CD4-positive, alpha-beta T cell treated with Interleukin-21 for 1 hour (primary cell): ENCODE data around the gene FKBP6.
"Not testable (repeated sequence)": the region's sequence is repeated elsewhere in the genome, so short reads cannot be mapped to it uniquely, and the experiment has no call there.

Experiments used
- DNase-seq: peaks from one replicate; pipeline ENCODE4 v3.0.0-alpha.2; 2020

Gene FKBP6

GRCh38 chr7:73325424-73325823 lies 2.5 kb upstream of the FKBP6 start:
- DNase-seq: not testable (repeated sequence)

- DNase-seq: not testable (repeated sequence)
Observed at GRCh38 chr7:73327449-73327848, 512 bp upstream of the FKBP6 start.

- no peak for DNase-seq
Observed at GRCh38 chr7:73328696-73329095, 735 bp downstream of the FKBP6 start.

- DNase-seq: no peak
Observed at GRCh38 chr7:73329861-73330581, 2.1 kb downstream of the FKBP6 start.

GRCh38 chr7:73330772-73331171 lies 2.8 kb downstream of the FKBP6 start:
- no peak for DNase-seq

GRCh38 chr7:73332447-73332846 lies 4.5 kb downstream of the FKBP6 start:
- no peak for DNase-seq

GRCh38 chr7:73338321-73338720 lies 10.4 kb downstream of the FKBP6 start:
- DNase-seq: no peak

GRCh38 chr7:73340514-73340913 lies 12.6 kb downstream of the FKBP6 start:
- DNase-seq: no peak

GRCh38 chr7:73341877-73342276 lies 13.9 kb downstream of the FKBP6 start:
- DNase-seq: no peak

GRCh38 chr7:73342645-73343044 lies 14.7 kb downstream of the FKBP6 start:
- DNase-seq: no peak

GRCh38 chr7:73343671-73344380 lies 15.9 kb downstream of the FKBP6 start:
- DNase-seq: no peak

GRCh38 chr7:73345538-73345937 lies 17.6 kb downstream of the FKBP6 start:
- no peak for DNase-seq

GRCh38 chr7:73345951-73346350 lies 18.0 kb downstream of the FKBP6 start:
- no peak for DNase-seq

GRCh38 chr7:73349763-73350162 lies 21.8 kb downstream of the FKBP6 start:
- DNase-seq: no peak

GRCh38 chr7:73350306-73351068 lies 22.5 kb downstream of the FKBP6 start:
- DNase-seq: no peak

- DNase-seq: no peak
Observed at GRCh38 chr7:73351447-73352167, 23.6 kb downstream of the FKBP6 start.

GRCh38 chr7:73352784-73353183 lies 24.8 kb downstream of the FKBP6 start:
- no peak for DNase-seq

- no peak for DNase-seq
Observed at GRCh38 chr7:73353243-73353642, 25.3 kb downstream of the FKBP6 start.

- DNase-seq: no peak
Observed at GRCh38 chr7:73354196-73354595, 26.2 kb downstream of the FKBP6 start.

GRCh38 chr7:73354821-73355220 lies 26.9 kb downstream of the FKBP6 start:
- no peak for DNase-seq

GRCh38 chr7:73356159-73356558 lies 28.2 kb downstream of the FKBP6 start:
- DNase-seq: no peak

- DNase-seq: no peak
Observed at GRCh38 chr7:73358590-73359275, 30.8 kb downstream of the FKBP6 start.

- DNase-seq: no peak
Observed at GRCh38 chr7:73359306-73359705, 31.3 kb downstream of the FKBP6 start.
